Right lobe of liver (tissue), 6 donors: ENCODE results near the gene RIC1. TPM values are rescaled to one million over a fixed set of nuclear protein-coding genes. Genes with fewer than 3 reads are reported as not detected.

Experiments used
- ATAC-seq, 4 donors: fragments of 200-7000 bp; cut with Tn5 transposase; one replicate each; pipeline ENCODE4 v1.9.1; 2020; ENCODE audit warnings: mild to moderate bottlenecking in 4 of 4, moderate library complexity in 4 of 4
- DNase-seq, 3 donors: peaks; one replicate each; pipeline ENCODE4 v3.0.0-alpha.2; 2020
- H3K27ac ChIP-seq, 3 donors: fragments of 200-600 bp; one replicate each; pipeline ENCODE4 v1.8.0; 2022
- H3K27me3 ChIP-seq, 2 donors: fragments of 200-600 bp; one replicate each; pipeline ENCODE4 v1.8.0; 2022
- H3K36me3 ChIP-seq, 4 donors: fragments of 200-600 bp; sonication (generic) in 1 of 4; one replicate each; pipeline versions ENCODE4 v1.5.1 to v1.8.0; 2017 to 2022; ENCODE audit warnings: control low read depth in 1 of 4
- H3K4me1 ChIP-seq, 4 donors: fragments of 200-600 bp; sonication (generic) in 1 of 4; one replicate each; pipeline versions ENCODE4 v1.5.1 to v1.8.0; 2017 to 2022; ENCODE audit warnings: control low read depth in 1 of 4
- H3K4me3 ChIP-seq, 3 donors: fragments of 200-600 bp; one replicate each; pipeline ENCODE4 v1.8.0; 2022
- H3K9me3 ChIP-seq, 4 donors: fragments of 200-600 bp; sonication (generic) in 1 of 4; one replicate each; pipeline versions ENCODE4 v1.5.1 to v1.8.0; 2017 to 2022; ENCODE audit warnings: control low read depth in 1 of 4
- CTCF ChIP-seq, 4 donors: fragments of 200-600 bp in 3 of 4; fragments of 450-650 bp in 1 of 4; IDR thresholded peaks; one replicate each; pipeline versions ENCODE4 v1.5.1 to v1.8.0; 2016 to 2022; ENCODE audit warnings: antibody characterized with exemption in 4 of 4, mild to moderate bottlenecking in 2 of 4
- POLR2A ChIP-seq: fragments of 450-650 bp; IDR thresholded peaks from one replicate; pipeline ENCODE4 v1.6.1; 2017; ENCODE audit warnings: antibody characterized with exemption, mild to moderate bottlenecking
- WGBS: methylation state at CpG from one replicate; pipeline ENCODE4 v1.1.6; 2018; ENCODE audit warnings: low coverage, low lambda C conversion rate; ENCODE audit not compliant: insufficient coverage; ENCODE audit errors: missing lambda C conversion rate; 5-methylcytosine and 5-hydroxymethylcytosine counted together
- intact Hi-C, 2 donors: fragments of 100-400 bp; cut with DNase I; formaldehyde crosslinking; loops; one replicate each; pipeline versions ENCODE4 v1.11.2 to v1.14.1; 2022
- total RNA-seq, 6 experiments: library from RNA; depleted of rRNA in 2 of 6; stranded (reverse); fragments of >200 nt in 2 of 6; fragmentation: NEBNext Ultra II Directional in 3 of 6; extraction: Animal tissue kit (Norgen Biotek cat#: 25700) in 3 of 6; gene quantifications; one replicate each; pipeline versions ENCODE4 v1.1.0 to v1.2.4, GENCODE V29; 2016 to 2023
- donor health status: DM: no; HTN: yes; CAD: no.
- donor health status: DM: no; HTN: no; CAD: no.
- donor health status: DM: no; HTN: no; CAD: no.
- donor health status: DM: no; HTN: yes; CAD: no.
- donor health status: DM: no; HTN: yes; CAD: no.

The RIC1 gene
- total RNA-seq, 6 experiments from 2014 or later, result 9.7 to 18.4 (median 10.5) TPM

- Histone ChIP-seq H3K36me3 (no peaks in the 10 kb centered on the region), H3K4me1 (no peaks in the 10 kb centered on the region), H3K9me3 (no peaks in the 10 kb centered on the region), H3K27ac (no peak overlapping the region), H3K4me3 (no peak overlapping the region), H3K27me3 (no peaks in the 10 kb centered on the region)
- WGBS, result 42% methylated on average over 2 of the region's 2 CpGs
- intact Hi-C loops, result loop anchor here in 1 of 2 donors (10.0 kb wide), 1 partner anchor 149 kb away; no protein-coding TSS in a partner anchor
- ATAC-seq, result no peak
- no peak for DNase-seq
- no peak for TF ChIP-seq POLR2A
- TF ChIP-seq CTCF (IDR thresholded peaks at IDR 0.05), result no peak
Observed at GRCh38 chr9:5593904-5594303, 35.0 kb upstream of the RIC1 start.

GRCh38 chr9:5596173-5596572, 32.7 kb upstream of the RIC1 start:
- no peaks in the 10 kb centered on the region for H3K36me3 ChIP-seq
- intact Hi-C loops, result loop anchor here in 1 of 2 donors (10.0 kb wide), 1 partner anchor 151 kb away; no protein-coding TSS in a partner anchor
- no peak overlapping the region for H3K4me3 ChIP-seq
- no peak overlapping the region for H3K27ac ChIP-seq
- TF ChIP-seq POLR2A, result no peak
- TF ChIP-seq CTCF (IDR thresholded peaks at IDR 0.05), result no peak
- DNase-seq (no peak), ATAC-seq (no peak)
- no peaks in the 10 kb centered on the region for H3K27me3 ChIP-seq
- WGBS, result 53% methylated on average over 2 of the region's 2 CpGs
- no peaks in the 10 kb centered on the region for H3K9me3 ChIP-seq
- H3K4me1 ChIP-seq, result peaks cover 0 to 6% (median 0%) of the 10 kb centered on the region in 4 donors

- WGBS, result 21% methylated on average over 6 of the region's 6 CpGs
- no peaks in the 10 kb centered on the region for H3K36me3 ChIP-seq
- no peaks in the 10 kb centered on the region for H3K27me3 ChIP-seq
- peaks cover 0 to 9% (median 0%) of the 10 kb centered on the region in 4 donors for H3K4me1 ChIP-seq
- ATAC-seq, result peak; percentile 85 to 95 (median 91)
- H3K27ac ChIP-seq, result peak overlapping the region in 2 of 3 donors; percentile 42 to 63
- intact Hi-C loops, result no loop called here
- peak overlapping the region; percentile 17 to 52 (median 47) for H3K4me3 ChIP-seq
- no peaks in the 10 kb centered on the region for H3K9me3 ChIP-seq
- TF ChIP-seq CTCF (IDR thresholded peaks at IDR 0.05), result peak in 3 of 4 donors; percentile 7 to 22 (median 14)
- no peak for TF ChIP-seq POLR2A
- peak in 1 of 3 donors; percentile 48 for DNase-seq
Observed at GRCh38 chr9:5608298-5609225, 20.3 kb upstream of the RIC1 start.

- intact Hi-C loops, result no loop called here
- Histone ChIP-seq H3K36me3 (no peaks in the 10 kb centered on the region), H3K4me1 (peaks cover 0 to 9% (median 0%) of the 10 kb centered on the region in 4 donors), H3K27me3 (no peaks in the 10 kb centered on the region), H3K4me3 (peak overlapping the region; percentile 17 to 52 (median 47)), H3K27ac (peak overlapping the region in 2 of 3 donors; percentile 42 to 63), H3K9me3 (no peaks in the 10 kb centered on the region)
- 46% methylated on average over 3 of the region's 3 CpGs for WGBS
- ATAC-seq (no peak), DNase-seq (no peak)
- TF ChIP-seq POLR2A (no peak), CTCF (IDR thresholded peaks at IDR 0.05) (no peak)
Observed at GRCh38 chr9:5609226-5609596, 19.7 kb upstream of the RIC1 start.
